Right forelimb (tissue), 1 donor: Measurements from ENCODE around the gene DCAF8L2.
"Not testable (repeated sequence)": the region's sequence is repeated elsewhere in the genome, so short reads cannot be mapped to it uniquely, and the experiment has no call there.

ENCODE experiments used
- DNase-seq: peaks from one replicate; pipeline ENCODE4 v3.0.0-alpha.2; 2018

DCAF8L2 gene

DNA sequence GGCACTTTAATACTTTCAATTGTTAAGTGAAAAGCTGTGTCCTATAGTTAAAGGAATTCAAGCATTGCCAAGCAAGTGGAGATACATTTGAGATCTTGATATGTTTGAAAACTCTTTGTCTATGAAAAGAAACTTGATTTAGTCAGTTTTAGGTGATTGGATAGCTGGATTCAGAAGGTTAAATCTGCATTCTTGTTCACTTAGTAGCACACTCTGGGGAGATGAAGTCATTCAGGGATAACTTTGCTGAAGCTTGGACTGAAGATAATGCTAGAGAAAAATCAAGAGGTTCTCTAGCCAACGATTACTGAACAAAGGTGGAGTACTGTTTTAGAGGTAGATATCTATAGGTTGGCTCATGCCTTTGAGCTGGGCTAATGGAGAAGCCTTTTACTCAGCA is 90.6 kb downstream of the DCAF8L2 start:
- DNase-seq = no peak

DNA sequence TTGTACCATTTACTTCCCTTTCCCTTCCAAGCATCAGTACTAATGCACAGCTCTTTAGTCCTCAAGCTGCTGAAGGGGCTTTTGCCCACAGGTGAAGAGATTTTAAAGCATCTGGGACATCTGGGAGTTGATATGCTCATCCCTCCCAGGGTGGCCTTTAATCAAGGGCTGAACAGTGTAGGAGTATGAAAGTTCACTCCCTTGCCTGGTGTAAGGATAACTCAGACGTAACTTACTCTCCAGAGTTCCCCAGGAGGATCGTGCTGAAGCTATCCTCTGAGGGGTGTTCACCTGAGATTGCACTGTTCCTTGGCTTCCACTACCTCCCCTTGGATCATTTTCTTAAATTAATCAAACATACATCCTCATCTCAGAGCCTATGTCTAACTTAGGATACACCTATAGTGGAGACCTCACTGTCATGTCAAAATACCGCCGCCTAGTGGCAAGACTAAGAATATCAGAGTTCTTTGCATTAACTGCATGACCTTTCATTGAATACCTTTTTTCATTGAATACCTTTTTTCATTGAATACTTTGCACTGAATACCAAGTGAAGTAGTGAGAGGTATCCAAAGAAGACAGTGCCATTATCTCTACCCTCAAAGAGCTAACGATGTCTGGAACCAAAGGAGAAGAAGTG is 93.5 kb downstream of the DCAF8L2 start:
- DNase-seq = not testable (repeated sequence)

DNA sequence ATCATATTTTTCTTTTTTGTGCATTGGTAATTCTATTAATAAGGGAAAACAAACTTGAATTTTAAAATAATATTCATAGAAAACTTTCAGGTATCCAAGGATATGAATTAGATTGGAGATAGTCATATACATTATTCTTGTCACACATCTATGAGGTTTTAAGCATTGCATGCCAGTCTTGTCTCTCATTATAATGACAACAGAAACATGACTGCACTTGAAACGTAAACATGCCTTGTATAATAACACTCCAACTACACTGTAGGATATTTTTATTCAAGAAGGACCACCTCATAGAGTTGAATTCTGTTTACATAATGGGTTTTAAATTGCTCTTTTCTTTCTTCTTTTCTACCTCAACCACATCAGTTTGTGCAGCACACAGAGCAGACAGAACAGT is 104.5 kb downstream of the DCAF8L2 start:
- DNase-seq = no peak

DNA sequence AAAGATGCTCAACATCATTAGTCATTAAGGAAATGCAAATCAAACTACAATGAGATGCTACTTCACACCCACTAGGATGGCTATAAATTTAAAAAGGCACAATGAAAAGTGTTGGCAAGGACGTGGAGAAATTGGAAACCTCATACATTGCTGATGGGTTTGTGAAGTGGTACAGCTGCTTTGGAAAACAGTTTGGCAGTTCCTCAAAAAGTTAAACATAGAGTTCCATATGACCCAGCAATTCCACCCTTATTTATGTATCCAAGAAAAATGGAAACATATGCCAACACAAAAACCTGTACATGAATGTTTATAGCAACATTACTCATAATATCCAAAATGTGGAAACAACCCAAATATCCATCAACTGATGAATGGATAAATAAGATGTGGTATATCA is 116.4 kb downstream of the DCAF8L2 start:
- no peak for DNase-seq

DNA sequence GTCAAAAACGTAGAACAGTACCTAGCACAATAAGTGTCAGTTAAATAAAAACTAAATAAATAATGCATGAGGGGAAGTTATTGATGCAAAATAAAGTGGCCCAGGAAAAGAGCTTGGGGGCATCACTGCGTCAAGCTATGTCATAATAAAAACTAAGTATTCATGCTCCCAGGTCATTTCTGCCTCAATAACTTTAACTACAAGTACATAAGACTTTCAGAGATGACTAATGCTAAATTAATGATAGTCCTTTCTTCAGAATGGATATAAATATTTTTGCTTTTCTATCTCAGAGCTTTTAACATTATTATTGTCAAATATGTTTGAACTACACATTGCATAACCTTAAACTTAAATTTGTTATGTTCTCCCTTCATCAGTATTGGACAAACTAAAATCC is 125.5 kb downstream of the DCAF8L2 start:
- no peak for DNase-seq

DNA sequence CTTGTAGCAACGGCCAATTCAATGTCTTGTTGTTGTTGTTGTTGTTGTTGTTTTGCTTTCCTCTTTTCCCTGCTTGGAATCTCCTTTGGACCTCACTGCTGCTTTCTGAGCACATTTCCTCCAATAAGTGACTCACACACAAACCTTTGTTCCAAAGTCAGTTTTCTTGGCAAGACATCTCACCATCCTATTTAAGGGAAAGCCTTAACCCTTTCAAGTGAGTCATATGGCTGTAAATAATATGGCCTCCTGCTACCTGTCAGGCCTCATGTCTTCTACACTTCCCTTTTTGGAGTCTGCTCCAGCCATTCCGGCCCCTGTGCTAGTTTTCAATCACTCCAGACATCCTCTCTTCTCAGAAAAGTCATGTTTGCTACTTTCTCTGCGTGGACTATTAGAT is 138.1 kb downstream of the DCAF8L2 start:
- no peak for DNase-seq

DNA sequence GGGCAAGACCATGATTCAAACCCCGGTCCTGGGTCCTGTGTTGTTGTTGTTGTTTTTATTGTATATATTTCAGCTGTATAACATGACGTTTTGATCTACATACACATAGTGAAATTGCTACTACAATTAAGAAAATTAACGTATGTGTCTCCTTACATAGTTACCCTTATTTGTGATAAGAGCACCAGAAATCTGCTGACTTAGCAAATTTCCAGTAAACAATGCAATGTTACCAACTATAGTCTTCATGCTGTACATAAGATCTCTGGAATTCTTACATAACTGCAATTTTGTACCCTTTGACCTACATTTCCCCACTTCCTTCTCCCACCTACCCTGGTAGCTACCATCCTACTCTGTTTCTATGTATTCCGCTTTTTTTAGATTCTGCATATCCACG is 141.8 kb downstream of the DCAF8L2 start:
- DNase-seq = no peak

DNA sequence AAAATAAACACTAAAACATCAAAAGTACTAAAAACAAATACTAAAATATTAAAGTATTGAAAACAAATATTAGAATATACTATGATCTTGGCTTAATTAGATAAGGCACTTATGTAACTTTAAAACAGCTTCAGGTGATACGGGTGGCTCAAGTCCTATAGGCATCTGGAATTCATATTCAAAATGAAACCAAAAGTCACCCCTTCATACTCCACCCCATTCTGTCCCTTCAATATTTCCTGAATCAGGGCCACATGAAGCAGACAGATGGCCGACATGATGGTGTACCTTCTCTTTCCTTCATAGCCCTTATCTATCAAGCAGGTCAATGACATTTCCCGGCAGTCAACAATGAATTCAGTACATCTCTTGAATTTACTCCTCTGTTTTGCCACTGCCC is 145.8 kb downstream of the DCAF8L2 start:
- no peak for DNase-seq

DNA sequence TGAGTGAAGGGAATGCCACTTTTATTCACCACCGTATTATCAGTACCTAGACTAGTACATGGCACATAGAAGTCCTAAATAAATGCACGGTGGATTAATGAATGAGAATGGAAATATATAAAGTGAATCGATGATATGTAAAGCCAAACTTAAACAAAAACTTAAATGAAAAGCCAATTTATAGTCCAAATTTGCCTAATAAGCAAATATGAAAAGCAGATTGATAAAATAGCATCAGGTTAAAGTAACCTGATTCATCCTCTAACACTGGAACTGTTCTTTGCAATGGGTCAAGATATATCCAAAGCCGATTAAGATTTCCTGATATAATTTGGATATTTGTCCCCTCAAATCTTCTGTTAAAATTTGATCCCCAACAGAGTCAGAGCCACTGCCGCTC is 150.8 kb downstream of the DCAF8L2 start:
- no peak for DNase-seq

DNA sequence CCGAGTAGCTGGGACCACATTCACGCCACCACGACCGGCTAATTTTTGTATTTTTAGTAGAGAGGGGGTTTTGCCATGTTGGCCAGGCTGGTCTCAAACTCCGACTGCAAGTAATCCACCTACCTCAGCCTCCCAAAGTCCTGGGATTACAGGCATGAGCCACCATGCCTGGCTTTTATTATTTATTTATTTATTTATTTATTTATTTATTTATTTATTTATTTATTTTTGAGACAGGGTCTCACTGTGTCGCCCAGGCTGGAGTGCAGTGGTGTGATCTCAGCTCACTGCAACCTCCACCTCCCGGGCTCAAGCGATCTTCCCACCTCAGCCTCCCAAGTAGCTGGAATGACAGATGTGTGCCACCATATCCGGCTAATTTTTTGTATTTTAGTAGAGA is 153.4 kb downstream of the DCAF8L2 start:
- not testable (repeated sequence) for DNase-seq

DNA sequence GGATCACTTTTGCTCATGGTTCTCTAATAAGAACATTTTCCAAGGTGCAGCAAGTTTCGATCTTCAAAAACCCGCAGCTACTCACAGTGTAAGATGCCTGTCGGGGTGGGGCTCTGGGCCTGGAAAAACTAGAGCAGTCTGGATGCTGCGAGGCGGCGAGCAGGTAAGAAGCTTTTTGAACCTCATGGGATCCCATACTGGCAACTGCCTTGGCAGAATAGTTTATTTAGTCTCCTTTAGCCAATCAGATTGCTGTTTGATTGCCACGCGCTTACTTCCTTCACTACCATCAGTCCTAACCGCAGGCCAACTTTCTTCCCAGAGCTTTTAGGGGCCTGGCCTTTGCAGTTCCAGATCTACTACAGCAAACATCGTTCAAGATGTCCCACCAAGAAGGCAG is 156.4 kb downstream of the DCAF8L2 start:
- no peak for DNase-seq

DNA sequence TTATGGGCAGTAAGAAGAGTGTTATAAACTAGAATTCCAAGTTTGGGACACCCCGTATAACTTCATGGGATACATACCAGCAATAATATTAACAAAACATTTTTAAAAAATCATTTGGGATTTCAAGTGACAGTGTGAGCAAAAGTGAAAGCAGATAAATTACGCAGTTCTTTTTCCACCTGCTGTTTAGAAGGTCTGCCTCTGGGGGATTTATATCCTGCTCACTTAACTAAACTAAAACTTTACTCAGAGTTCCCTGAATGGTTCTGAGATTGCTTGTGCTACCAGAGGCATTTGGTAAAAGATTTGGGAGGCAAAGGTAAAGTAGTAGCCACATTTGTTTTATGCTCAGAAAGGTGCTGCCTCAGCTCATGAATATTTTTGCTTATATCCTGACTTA is 160.2 kb downstream of the DCAF8L2 start:
- not testable (repeated sequence) for DNase-seq

DNA sequence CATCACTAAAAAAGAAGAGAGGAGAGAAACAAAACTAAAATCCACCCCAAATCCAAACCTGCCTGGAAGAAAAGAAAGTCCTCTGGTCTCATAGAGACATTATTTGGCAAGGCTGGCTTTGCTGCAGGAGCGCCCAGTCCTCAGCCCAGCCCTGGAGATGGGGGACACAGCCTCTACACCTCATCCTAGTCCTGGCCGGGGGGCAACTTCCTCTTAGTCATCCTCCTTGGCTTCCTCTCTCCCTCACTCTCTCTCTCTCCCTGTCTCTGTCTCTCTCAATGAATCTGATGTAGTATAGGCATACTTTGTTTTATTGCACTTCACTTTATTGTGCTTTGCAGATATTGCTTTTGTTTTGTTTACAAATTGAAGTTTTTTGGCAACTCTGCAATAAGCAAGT is 161.8 kb downstream of the DCAF8L2 start:
- no peak for DNase-seq

DNA sequence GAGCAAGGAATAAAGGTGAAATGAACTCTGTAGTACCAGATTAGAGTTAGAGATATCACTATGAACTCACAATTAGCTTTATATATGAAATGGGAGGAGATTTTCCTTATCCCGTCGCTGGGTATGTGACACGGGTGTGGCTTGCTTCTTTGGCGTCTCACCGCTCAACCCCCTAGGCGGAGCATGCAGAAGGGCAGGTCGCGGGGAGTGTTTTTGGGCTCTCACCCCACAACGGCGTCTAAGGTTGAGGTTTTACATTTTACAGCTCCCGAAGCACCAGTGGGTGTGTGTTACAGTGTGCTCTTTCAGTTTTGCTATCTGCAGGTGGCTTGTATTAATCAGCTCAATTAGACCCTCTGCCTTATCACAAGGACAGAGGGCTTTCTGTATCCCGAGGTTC is 175.6 kb downstream of the DCAF8L2 start:
- no peak for DNase-seq

DNA sequence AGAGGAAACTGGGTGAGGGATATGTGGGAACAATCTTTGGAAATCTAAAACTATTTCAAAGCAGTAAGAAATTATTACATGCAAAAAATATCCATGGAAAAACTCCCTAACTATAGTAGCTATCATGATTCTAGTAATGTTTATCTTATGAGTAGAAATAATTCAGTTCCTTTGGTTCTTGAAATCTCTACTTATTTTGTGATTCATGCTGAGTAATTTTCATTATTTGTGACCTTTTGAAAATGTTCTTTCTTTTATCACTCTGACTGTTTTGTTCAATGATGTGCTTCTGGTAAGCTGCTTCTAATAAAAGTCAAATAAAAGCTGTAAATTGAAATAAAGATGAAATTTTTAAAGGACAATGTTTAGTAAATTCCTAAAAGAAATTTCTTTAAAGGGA is 177.2 kb downstream of the DCAF8L2 start:
- DNase-seq = no peak

DNA sequence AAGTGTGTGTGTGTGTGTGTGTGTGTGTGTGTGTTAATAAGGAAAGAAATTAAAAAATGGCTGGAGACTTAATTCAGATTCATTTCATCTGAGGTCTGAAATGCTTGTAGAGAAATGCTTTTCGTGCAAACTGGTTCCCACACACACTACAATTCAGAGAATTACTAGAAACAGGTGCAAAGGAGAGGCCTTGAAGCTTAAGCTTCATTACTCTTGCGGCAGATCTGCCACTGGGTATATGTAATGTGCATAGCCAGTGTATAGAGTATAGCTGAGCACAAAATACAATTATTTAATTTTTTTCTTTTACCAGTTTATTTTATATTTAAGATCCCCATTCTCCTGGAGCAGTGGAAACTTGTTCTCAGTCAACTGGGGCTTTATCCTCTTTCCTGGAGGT is 185.8 kb downstream of the DCAF8L2 start:
- no peak for DNase-seq

DNA sequence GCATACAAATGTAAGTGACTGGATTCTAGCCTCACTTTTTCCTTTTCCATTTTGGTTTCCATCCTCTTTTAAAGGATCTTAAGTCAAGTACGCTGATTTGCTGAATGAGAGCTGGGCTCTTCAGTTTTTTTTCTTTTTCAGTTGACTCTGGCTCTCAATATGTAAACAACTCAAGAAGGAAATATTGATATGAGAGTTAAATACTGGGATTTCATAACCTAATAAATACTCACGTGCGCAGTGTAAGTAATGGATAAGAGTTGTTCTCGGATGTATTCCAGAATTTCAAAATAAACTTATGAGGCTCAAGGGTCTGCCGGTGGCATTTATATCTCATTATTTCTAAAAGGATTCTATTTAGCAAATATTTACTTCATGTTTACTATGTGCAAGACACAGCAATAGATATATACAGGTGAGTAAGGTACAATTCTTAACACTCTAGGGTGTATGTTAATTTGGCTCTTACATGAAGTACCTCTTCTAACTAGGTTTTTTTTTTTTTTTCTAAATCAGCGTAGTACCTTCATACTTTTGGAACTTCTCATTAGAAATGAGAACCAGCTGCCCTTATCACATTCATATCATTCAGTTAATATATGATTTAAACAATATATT is 206.6 kb downstream of the DCAF8L2 start:
- DNase-seq = no peak

DNA sequence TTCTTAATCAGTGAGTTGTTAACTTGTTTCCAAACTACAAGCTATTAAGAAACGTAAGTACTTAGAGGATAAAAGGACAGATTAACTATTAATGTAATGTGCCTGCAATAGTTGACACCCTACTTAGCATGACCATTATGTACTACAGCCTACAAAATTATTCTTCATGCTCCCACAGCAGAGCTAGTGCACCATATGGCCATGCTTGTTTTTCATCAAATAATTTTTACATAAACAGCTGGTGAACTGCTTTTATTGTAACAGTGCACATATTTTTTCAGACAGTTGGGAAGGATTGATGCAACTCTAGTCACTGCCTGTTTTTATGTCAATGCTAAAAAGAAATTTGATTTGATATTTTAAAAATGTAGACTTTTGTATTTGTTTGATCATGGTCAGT is 207.4 kb downstream of the DCAF8L2 start:
- DNase-seq = no peak
